HG02981 (cell line): Measurements from ENCODE around the gene DLL1.

Experiments
- ATAC-seq: cut with Tn5 transposase; IDR thresholded peaks from one replicate; pipeline ENCODE4 v1.9.1; 2021; ENCODE audit warnings: mild to moderate bottlenecking, moderate library complexity; ENCODE audit not compliant: unreplicated experiment

DLL1 gene

DNA sequence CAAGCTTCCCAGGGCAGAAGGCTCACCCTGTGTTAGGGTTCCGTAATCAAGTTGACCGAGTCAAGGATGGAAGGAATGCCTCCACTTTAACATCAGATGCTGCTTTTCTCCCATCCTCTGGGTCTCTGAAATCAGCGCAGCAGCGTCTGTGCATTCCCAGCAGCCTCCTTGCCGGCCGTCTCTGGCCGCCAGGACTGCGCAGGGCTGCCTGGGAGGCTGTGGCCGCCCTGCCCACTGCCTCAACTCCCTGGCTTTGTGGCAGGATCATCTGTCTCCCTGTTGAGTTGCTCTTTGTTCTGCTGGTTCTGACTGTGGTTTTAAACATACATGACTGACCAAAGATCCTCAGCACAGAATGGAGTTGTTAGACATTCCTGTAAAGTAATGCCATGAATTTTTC, 56.5 kb downstream of the DLL1 start:
- no peak for ATAC-seq

DNA sequence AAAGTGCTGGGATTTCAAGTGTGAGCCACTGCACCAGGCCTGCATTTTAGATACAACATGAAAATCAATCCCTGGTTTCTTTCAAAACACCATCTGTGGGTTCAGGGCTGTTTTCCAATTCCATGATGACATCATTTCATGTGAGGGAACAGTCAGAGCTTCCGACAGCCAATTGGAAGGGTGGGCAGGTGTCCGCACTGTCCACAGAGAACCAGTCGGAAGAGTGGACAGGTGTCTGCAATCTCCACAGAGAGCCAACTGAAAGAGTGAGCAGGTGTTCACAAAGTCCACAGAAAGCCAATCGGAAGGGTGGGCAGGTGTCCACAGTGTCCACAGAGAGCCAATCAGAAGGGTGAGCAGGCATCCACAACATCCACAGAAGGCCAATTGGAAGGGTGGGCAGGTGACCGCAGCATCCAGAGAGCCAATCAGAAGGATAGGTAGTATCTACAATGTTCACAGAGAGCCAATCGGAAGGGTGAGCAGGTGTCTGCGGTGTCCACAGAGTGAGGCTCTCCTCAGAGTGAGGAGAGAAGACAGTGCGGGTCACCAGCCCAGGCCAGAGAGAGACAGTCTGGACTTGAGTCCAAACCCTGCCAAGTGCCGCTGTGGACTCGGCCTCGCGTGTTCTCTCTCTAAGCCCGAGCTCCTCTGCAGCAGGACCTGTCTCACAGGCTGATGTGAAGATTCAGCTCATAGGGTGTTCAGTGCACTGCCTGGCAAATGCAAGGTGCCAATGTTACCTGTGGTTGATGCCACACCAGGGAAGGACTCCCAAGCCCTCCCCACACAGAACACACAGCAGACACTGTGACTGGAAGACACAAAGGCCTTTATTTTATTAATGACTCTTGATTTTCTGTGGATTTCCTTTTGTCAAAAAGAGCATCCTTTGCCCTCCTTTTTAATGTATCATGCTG, 57.3 kb downstream of the DLL1 start:
- ATAC-seq = no peak
